H1 (cell line): ENCODE data around the gene ENPP3. TPM values are rescaled to one million over a fixed set of nuclear protein-coding genes. Genes with fewer than 3 reads are reported as not detected.

Source experiments
- ASH2L ChIP-seq: fragments of 200-600, 300-600 bp; sonication (generic); IDR thresholded peaks from one replicate; pipeline ENCODE4 v1.7.1; 2017; ENCODE audit warnings: low read length
- EZH2 ChIP-seq: fragments of 200-600 bp; sonication (generic); IDR thresholded peaks from 2 replicates; pipeline ENCODE4 v1.7.1; 2012; ENCODE audit warnings: low read depth, mild to moderate bottlenecking, moderate library complexity, low read length, inconsistent platforms; ENCODE audit not compliant: severe bottlenecking
- NRF1 ChIP-seq: IDR thresholded peaks from 2 replicates; pipeline ENCODE4 v1.6.1; 2011; ENCODE audit warnings: mild to moderate bottlenecking, low read depth, low read length, improper control_type of control experiment
- POLR2AphosphoS5 ChIP-seq: IDR thresholded peaks from 2 replicates; pipeline ENCODE4 v1.6.1; 2011; ENCODE audit warnings: low read depth, low read length
- SIX5 ChIP-seq: IDR thresholded peaks from 2 replicates; pipeline ENCODE4 v1.6.1; 2011; ENCODE audit warnings: mild to moderate bottlenecking, low read depth, low read length
- SP4 ChIP-seq: IDR thresholded peaks from 2 replicates; pipeline ENCODE4 v1.6.1; 2012; ENCODE audit warnings: low read length, inconsistent platforms
- polyA plus RNA-seq, 7 experiments: library from polyadenylated mRNA; depleted of rRNA in 3 of 7; stranded (reverse) in 5 of 7; unstranded in 2 of 7; fragments of >200 nt in 5 of 7; fragments of 200-250 nt in 2 of 7; gene quantifications; 1 replicate in 5 of 7; 2 replicates in 1 of 7; 4 replicates in 1 of 7; pipeline versions ENCODE4 v1.2.1 to v1.2.3, GENCODE V29; 2011 to 2013; ENCODE audit warnings: missing spikeins in 2 of 7, mixed read lengths in 2 of 7
- total RNA-seq: library from RNA; stranded (reverse); fragmentation: NEBNext Ultra II Directional; extraction: Animal tissue kit (Norgen Biotek cat#: 25700); gene quantifications from 2 replicates; pipeline ENCODE4 v1.2.1, GENCODE V29; 2021

The ENPP3 gene
- total and polyA plus RNA-seq, 2 of the 8 experiments (the other 6 are each of a cell fraction or from before 2014, with no cell fraction given), result 0.11 TPM; not detected in 1

DNA sequence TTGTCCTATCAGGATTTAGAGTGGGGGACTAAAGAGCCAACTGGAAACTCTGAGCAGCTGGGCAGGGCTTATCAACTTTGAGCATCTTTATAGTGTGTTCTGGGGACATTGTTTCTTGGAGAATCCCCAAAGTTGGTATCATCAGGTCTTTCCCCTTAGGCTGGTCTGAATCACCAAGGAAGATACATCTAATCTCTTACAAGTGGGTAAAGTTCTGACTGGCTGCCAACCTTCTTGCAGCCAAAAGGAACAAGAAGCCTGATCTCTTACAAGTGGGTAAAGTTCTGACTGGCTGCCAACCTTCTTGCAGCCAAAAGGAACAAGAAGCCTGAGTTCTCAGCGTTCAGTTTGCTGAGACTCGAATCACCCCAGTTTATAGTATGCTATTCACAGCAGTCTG lies 7.5 kb upstream of the ENPP3 start (continued):
- TF ChIP-seq SP4 (no peak), EZH2 (no peak), ASH2L (no peak), NRF1 (no peak), POLR2AphosphoS5 (no peak), SIX5 (no peak)
- TF ChIP-seq, all 59 proteins: peak for 0
